HUES48 (cell line): ENCODE results near the gene RIPOR2.
"Not testable (repeated sequence)": the region's sequence is repeated elsewhere in the genome, so short reads cannot be mapped to it uniquely, and the experiment has no call there.

Source experiments
- H3K27ac ChIP-seq: one replicate; pipeline ENCODE4 v1.7.0; 2013; ENCODE audit warnings: low read depth, low read length, inconsistent platforms
- H3K27me3 ChIP-seq: 2 replicates; pipeline ENCODE4 v1.6.1; 2013; ENCODE audit warnings: mild to moderate bottlenecking, low read length; ENCODE audit not compliant: control insufficient read depth, insufficient read depth
- H3K36me3 ChIP-seq: 2 replicates; pipeline ENCODE4 v1.6.1; 2013; ENCODE audit warnings: low read length; ENCODE audit not compliant: control insufficient read depth, insufficient read depth
- H3K4me1 ChIP-seq: 2 replicates; pipeline ENCODE4 v1.6.1; 2013; ENCODE audit warnings: mild to moderate bottlenecking, low read length; ENCODE audit not compliant: control insufficient read depth, insufficient read depth
- H3K4me3 ChIP-seq: 2 replicates; pipeline ENCODE4 v1.5.1; 2013; ENCODE audit warnings: mild to moderate bottlenecking, low read depth, low read length
- H3K9ac ChIP-seq: 2 replicates; pipeline ENCODE4 v1.6.1; 2013; ENCODE audit warnings: mild to moderate bottlenecking, low read depth, low read length, moderate library complexity
- H3K9me3 ChIP-seq: 2 replicates; pipeline ENCODE4 v1.6.1; 2013; ENCODE audit warnings: low read length; ENCODE audit not compliant: control insufficient read depth, insufficient read depth

RIPOR2 gene

GRCh38 chr6:24925661-24926060, 10.1 kb downstream of the RIPOR2 start:
- Histone ChIP-seq H3K4me3 (no peak overlapping the region), H3K9ac (no peak overlapping the region), H3K4me1 (peaks cover 28% of the 10 kb centered on the region), H3K36me3 (no peaks in the 10 kb centered on the region), H3K9me3 (no peaks in the 10 kb centered on the region), H3K27me3 (no peaks in the 10 kb centered on the region), H3K27ac (no peak overlapping the region)

GRCh38 chr6:24924580-24925356, 11.0 kb downstream of the RIPOR2 start:
- Histone ChIP-seq H3K27ac (no peak overlapping the region), H3K4me1 (peaks cover 35% of the 10 kb centered on the region)

GRCh38 chr6:24923885-24924401, 11.8 kb downstream of the RIPOR2 start:
- Histone ChIP-seq H3K4me3 (no peak overlapping the region), H3K27me3 (no peaks in the 10 kb centered on the region), H3K36me3 (no peaks in the 10 kb centered on the region), H3K9me3 (no peaks in the 10 kb centered on the region), H3K27ac (peak overlapping the region; percentile 63), H3K9ac (0 out of 2 replicates have a peak overlapping the region, but pooled peaks have one; percentile 2), H3K4me1 (peaks cover 44% of the 10 kb centered on the region)

More at GRCh38 chr6:24924580-24925356, 11.0 kb downstream of the RIPOR2 start:
- Histone ChIP-seq H3K9ac (no peak overlapping the region), H3K36me3 (no peaks in the 10 kb centered on the region), H3K27me3 (no peaks in the 10 kb centered on the region), H3K9me3 (no peaks in the 10 kb centered on the region), H3K4me3 (no peak overlapping the region)

- peaks cover 55% of the 10 kb centered on the region for H3K4me1 ChIP-seq
- no peaks in the 10 kb centered on the region for H3K27me3 ChIP-seq
- no peaks in the 10 kb centered on the region for H3K9me3 ChIP-seq
- H3K36me3 ChIP-seq: no peaks in the 10 kb centered on the region
- no peak overlapping the region for H3K9ac ChIP-seq
- no peak overlapping the region for H3K27ac ChIP-seq
- no peak overlapping the region for H3K4me3 ChIP-seq
Measured at GRCh38 chr6:24922814-24923213, 12.9 kb downstream of the RIPOR2 start.

GRCh38 chr6:24922170-24922569, 13.6 kb downstream of the RIPOR2 start:
- H3K36me3 ChIP-seq: no peaks in the 10 kb centered on the region
- no peaks in the 10 kb centered on the region for H3K9me3 ChIP-seq
- no peak overlapping the region for H3K4me3 ChIP-seq
- H3K4me1 ChIP-seq: peaks cover 57% of the 10 kb centered on the region
- H3K27ac ChIP-seq: no peak overlapping the region
- no peaks in the 10 kb centered on the region for H3K27me3 ChIP-seq
- H3K9ac ChIP-seq: no peak overlapping the region

GRCh38 chr6:24920136-24920535, 15.6 kb downstream of the RIPOR2 start:
- no peaks in the 10 kb centered on the region for H3K9me3 ChIP-seq
- no peak overlapping the region for H3K9ac ChIP-seq
- H3K4me3 ChIP-seq: no peak overlapping the region
- H3K36me3 ChIP-seq: no peaks in the 10 kb centered on the region
- peaks cover 51% of the 10 kb centered on the region for H3K4me1 ChIP-seq
- H3K27ac ChIP-seq: no peak overlapping the region
- no peaks in the 10 kb centered on the region for H3K27me3 ChIP-seq

GRCh38 chr6:24919056-24919892, 16.5 kb downstream of the RIPOR2 start:
- no peaks in the 10 kb centered on the region for H3K27me3 ChIP-seq
- no peak overlapping the region for H3K27ac ChIP-seq
- peaks cover 42% of the 10 kb centered on the region for H3K4me1 ChIP-seq
- H3K9me3 ChIP-seq: no peaks in the 10 kb centered on the region
- no peak overlapping the region for H3K9ac ChIP-seq
- H3K36me3 ChIP-seq: no peaks in the 10 kb centered on the region
- H3K4me3 ChIP-seq: no peak overlapping the region

GRCh38 chr6:24918641-24919055, 17.1 kb downstream of the RIPOR2 start:
- Histone ChIP-seq H3K9me3 (no peaks in the 10 kb centered on the region), H3K36me3 (no peaks in the 10 kb centered on the region), H3K27ac (peak overlapping the region; percentile 16), H3K4me1 (peaks cover 37% of the 10 kb centered on the region), H3K27me3 (no peaks in the 10 kb centered on the region), H3K9ac (no peak overlapping the region), H3K4me3 (no peak overlapping the region)

- H3K9me3 ChIP-seq: no peaks in the 10 kb centered on the region
- peaks cover 19% of the 10 kb centered on the region for H3K27me3 ChIP-seq
- peaks cover 37% of the 10 kb centered on the region for H3K4me1 ChIP-seq
- H3K9ac ChIP-seq: no peak overlapping the region
- no peak overlapping the region for H3K4me3 ChIP-seq
- H3K27ac ChIP-seq: no peak overlapping the region
- no peaks in the 10 kb centered on the region for H3K36me3 ChIP-seq
Measured at GRCh38 chr6:24916496-24916895, 19.3 kb downstream of the RIPOR2 start.

- H3K4me1 ChIP-seq: peaks cover 38% of the 10 kb centered on the region
- no peaks in the 10 kb centered on the region for H3K36me3 ChIP-seq
- H3K4me3 ChIP-seq: no peak overlapping the region
- H3K9ac ChIP-seq: no peak overlapping the region
- H3K27ac ChIP-seq: no peak overlapping the region
- no peaks in the 10 kb centered on the region for H3K9me3 ChIP-seq
- H3K27me3 ChIP-seq: peaks cover 26% of the 10 kb centered on the region
Measured at GRCh38 chr6:24915641-24916040, 20.1 kb downstream of the RIPOR2 start.

- not testable (repeated sequence) for H3K9me3 ChIP-seq, H3K4me3 ChIP-seq, H3K9ac ChIP-seq, H3K36me3 ChIP-seq, H3K27ac ChIP-seq
- H3K4me1 ChIP-seq: peaks cover 34% of the 10 kb centered on the region
- H3K27me3 ChIP-seq: peaks cover 41% of the 10 kb centered on the region
Measured at GRCh38 chr6:24914082-24914481, 21.7 kb downstream of the RIPOR2 start.
